Heart right ventricle (tissue), 16 donors: Measurements from ENCODE around the gene BFSP2. TPM values are rescaled to one million over a fixed set of nuclear protein-coding genes. Genes with fewer than 3 reads are reported as not detected.

ENCODE experiments used
- ATAC-seq, 8 donors: fragments of 200-7000 bp; cut with Tn5 transposase; one replicate each; pipeline ENCODE4 v1.9.1; 2020; ENCODE audit warnings: mild to moderate bottlenecking in 8 of 8, moderate library complexity in 8 of 8, moderate number of reproducible peaks in 1 of 8
- DNase-seq, 2 donors: peaks; one replicate each; pipeline ENCODE4 v3.0.0-alpha.2; 2020
- H3K27ac ChIP-seq, 10 donors: fragments of 200-600 bp; sonication (generic) in 2 of 10; one replicate each; pipeline versions ENCODE4 v1.5.0 to v1.8.0; 2020 to 2022; ENCODE audit warnings: mild to moderate bottlenecking in 3 of 10
- H3K27me3 ChIP-seq, 7 donors: fragments of 200-600 bp; one replicate each; pipeline ENCODE4 v1.8.0; 2021 to 2022; ENCODE audit warnings: mild to moderate bottlenecking in 2 of 7
- H3K36me3 ChIP-seq, 9 donors: fragments of 200-600 bp; sonication (generic) in 1 of 9; one replicate each; pipeline versions ENCODE4 v1.5.0 to v1.8.0; 2020 to 2022; ENCODE audit warnings: mild to moderate bottlenecking in 2 of 9
- H3K4me1 ChIP-seq, 9 donors: fragments of 200-600 bp; sonication (generic) in 1 of 9; one replicate each; pipeline versions ENCODE4 v1.5.0 to v1.8.0; 2020 to 2022; ENCODE audit warnings: mild to moderate bottlenecking in 4 of 9
- H3K4me3 ChIP-seq, 10 donors: fragments of 200-600 bp; sonication (generic) in 2 of 10; one replicate each; pipeline versions ENCODE4 v1.5.0 to v1.8.0; 2020 to 2022; ENCODE audit warnings: mild to moderate bottlenecking in 7 of 10, moderate library complexity in 2 of 10
- H3K9me3 ChIP-seq, 11 donors: fragments of 200-600 bp in 10 of 11; sonication (generic) in 2 of 11; one replicate each; pipeline versions ENCODE4 v1.5.0 to v1.8.0; 2013 to 2022; ENCODE audit warnings: mild to moderate bottlenecking in 2 of 11, control low read depth in 1 of 11, moderate library complexity in 1 of 11
- WGBS, 2 donors: extraction: QIAGEN DNeasy Blood & Tissue Kit; methylation state at CpG; one replicate each; pipeline ENCODE4 v1.1.7; 2013; ENCODE audit warnings: inconsistent platforms in 1 of 2; 5-methylcytosine and 5-hydroxymethylcytosine counted together
- intact Hi-C, 10 donors: fragments of 100-400 bp; cut with DNase I; formaldehyde crosslinking; loops; one replicate each; pipeline versions ENCODE4 v1.11.1 to v1.14.2; 2022
- polyA plus RNA-seq, 2 donors: library from polyadenylated mRNA; stranded (reverse); fragments of 200-250 nt; gene quantifications; one replicate each; pipeline ENCODE4 v1.2.3, GENCODE V29; 2013
- total RNA-seq, 10 donors: library from RNA; stranded (reverse); fragmentation: NEBNext Ultra II Directional in 3 of 10; extraction: Animal tissue kit (Norgen Biotek cat#: 25700) in 3 of 10; gene quantifications; one replicate each; pipeline versions ENCODE4 v1.2.1 to v1.2.4, GENCODE V29; 2021 to 2023
- TF ChIP-seq, protein P1 (sequence below), 9 donors: fragments of 200-600 bp; sonication (generic) in 2 of 9; IDR thresholded peaks; one replicate each; pipeline versions ENCODE4 v1.5.0 to v1.8.0; 2021 to 2022; ENCODE audit warnings: antibody characterized with exemption in 9 of 9, mild to moderate bottlenecking in 5 of 9, moderate library complexity in 1 of 9
- donor health status: Arrhythmogenic right ventricular cardiomyopathy.
- donor health status: ischemic (EF 13 %, LVEDD 7.1; RV severe dilation, severe dysfunction).
- donor health status: healthy with polysubstance abuse.
- donor health status: DM: no; HTN: yes; CAD: no.
- donor health status: DM: no; HTN: no; CAD: no.
- donor health status: ischemic (EF 25% LVEDD 6.9; RV normal size, moderate dysfunction).
- donor health status: ischemic (EF 25% LVEDD 5.7; RV mildly dilated, moderate dysfunction).
- donor health status: healthy.
- donor health status: DM: yes; HTN: yes; CAD: no.
- donor health status: Ischemic cardiomyopathy.
- donor health status: ischemic (EF 35%, LVEDD 5.7; RV mildly dilated, moderate dysfunction).
- donor health status: nonischemic (EF 11% LVEDD 7.7; RV severe dilation, severe dysfunction).
- donor health status: DM: yes; HTN: yes; CAD: no.
- donor health status: PGD.
- donor health status: ischemic (EF 29% LVEDD 5.4; RV normal size, mild dysfunction).
- donor health status: nonischemic (EF 23%, LVEDD 6.1; RV moderate dilation, normal function).

The BFSP2 gene
- total and polyA plus RNA-seq, 12 donors, result 0.17 TPM; not detected in 11

DNA sequence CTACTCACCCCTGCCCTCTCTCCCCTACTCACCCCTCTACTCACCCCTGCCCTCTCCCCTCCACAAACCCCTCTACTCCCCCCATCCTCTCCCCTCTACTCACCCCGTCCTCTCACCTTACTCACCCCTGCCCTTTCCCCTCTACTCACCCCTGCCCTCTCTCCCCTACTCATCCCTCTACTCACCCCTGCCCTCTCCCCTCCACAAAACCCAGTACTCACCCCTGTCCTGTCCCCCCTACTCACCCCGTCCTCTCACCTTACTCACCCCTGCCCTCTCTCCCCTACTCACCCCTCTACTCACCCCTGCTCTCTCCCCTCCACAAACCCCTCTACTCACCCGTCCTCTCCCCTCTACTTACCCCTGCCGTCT is 14.2 kb downstream of the BFSP2 start:
- Histone ChIP-seq H3K27ac (no peak overlapping the region), H3K27me3 (peaks cover 0 to 25% (median 14%) of the 10 kb centered on the region in 7 donors), H3K36me3 (no peaks in the 10 kb centered on the region), H3K9me3 (no peaks in the 10 kb centered on the region), H3K4me1 (peaks cover 0 to 13% (median 0%) of the 10 kb centered on the region in 9 donors), H3K4me3 (no peak overlapping the region)
- TF ChIP-seq, protein P1, sequence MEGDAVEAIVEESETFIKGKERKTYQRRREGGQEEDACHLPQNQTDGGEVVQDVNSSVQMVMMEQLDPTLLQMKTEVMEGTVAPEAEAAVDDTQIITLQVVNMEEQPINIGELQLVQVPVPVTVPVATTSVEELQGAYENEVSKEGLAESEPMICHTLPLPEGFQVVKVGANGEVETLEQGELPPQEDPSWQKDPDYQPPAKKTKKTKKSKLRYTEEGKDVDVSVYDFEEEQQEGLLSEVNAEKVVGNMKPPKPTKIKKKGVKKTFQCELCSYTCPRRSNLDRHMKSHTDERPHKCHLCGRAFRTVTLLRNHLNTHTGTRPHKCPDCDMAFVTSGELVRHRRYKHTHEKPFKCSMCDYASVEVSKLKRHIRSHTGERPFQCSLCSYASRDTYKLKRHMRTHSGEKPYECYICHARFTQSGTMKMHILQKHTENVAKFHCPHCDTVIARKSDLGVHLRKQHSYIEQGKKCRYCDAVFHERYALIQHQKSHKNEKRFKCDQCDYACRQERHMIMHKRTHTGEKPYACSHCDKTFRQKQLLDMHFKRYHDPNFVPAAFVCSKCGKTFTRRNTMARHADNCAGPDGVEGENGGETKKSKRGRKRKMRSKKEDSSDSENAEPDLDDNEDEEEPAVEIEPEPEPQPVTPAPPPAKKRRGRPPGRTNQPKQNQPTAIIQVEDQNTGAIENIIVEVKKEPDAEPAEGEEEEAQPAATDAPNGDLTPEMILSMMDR (IDR thresholded peaks at IDR 0.05), result no peak
- ATAC-seq (peak in 1 of 8 donors; percentile 18), DNase-seq (no peak)
- intact Hi-C loops, result no loop called here
- 88 to 94% methylated on average over 4 of the region's 4 CpGs for WGBS, 2 donors

DNA sequence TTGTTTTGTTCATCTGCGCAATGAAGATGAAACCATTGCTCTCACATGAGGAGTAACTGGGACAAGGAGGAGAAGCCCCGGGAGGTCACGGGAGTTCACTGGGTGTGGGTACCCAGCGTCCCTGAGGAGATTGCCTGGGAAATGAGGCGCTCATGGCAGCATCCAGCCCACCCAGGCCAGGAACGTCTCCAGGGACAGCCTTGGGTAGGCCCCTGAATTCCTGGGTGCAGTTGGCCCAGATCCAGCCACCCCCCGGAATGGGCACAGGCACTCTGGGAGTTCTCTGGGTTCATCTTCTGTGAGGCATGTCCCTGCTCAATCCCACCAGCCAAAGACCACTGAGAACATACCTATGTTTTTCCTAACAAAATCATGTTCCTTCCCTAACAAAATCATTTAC is 18.5 kb downstream of the BFSP2 start:
- no peak overlapping the region for H3K27ac ChIP-seq
- DNase-seq, result no peak
- no peak for ATAC-seq
- TF ChIP-seq, protein P1 (IDR thresholded peaks at IDR 0.05), result no peak
- peaks cover 0 to 5% (median 0%) of the 10 kb centered on the region in 9 donors for H3K4me1 ChIP-seq
- 83 to 92% methylated on average over 7 of the region's 7 CpGs for WGBS, 2 donors
- intact Hi-C loops, result no loop called here
- H3K36me3 ChIP-seq, result no peaks in the 10 kb centered on the region
- H3K27me3 ChIP-seq, result peaks cover 0 to 17% (median 9%) of the 10 kb centered on the region in 7 donors
- no peaks in the 10 kb centered on the region for H3K9me3 ChIP-seq
- H3K4me3 ChIP-seq, result no peak overlapping the region

DNA sequence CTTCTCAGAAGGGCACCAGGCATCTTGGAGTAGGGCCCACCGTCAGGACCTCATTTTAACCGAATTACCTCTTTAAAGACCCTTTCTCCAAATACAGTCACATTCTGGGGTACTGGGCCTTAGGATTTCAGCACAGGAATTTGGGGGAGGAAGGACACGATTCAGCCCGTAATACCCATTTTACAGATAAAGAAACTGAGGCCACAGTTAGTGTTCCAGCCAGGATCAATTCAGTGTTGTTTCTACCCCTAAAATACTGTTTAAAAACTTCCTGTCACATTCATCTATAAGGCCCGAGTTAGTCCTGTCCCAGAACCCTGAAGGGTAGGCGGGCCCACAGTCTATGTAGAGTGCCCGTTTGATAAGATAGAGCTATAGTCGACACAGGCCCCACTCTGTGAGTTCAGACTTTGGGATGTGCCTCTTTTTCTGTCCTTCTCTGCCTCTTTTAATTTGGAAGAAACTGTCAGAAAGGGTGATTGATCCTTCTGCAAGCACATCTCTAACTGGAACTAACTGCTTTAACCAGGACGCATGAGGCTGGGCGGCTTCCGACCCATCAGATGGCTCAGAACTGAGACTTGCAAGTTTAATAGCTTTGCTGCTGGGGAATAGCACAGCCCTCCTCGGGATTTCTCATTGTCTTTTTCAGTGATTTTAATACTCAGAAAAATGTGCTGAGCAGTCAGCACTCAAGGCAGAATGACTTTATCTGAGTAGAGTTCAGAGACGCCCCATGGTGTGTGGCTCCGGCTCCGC is 19.5 kb downstream of the BFSP2 start:
- intact Hi-C loops, result no loop called here
- DNase-seq (no peak), ATAC-seq (no peak)
- Histone ChIP-seq H3K27ac (no peak overlapping the region), H3K9me3 (no peaks in the 10 kb centered on the region), H3K27me3 (peaks cover 0 to 17% (median 9%) of the 10 kb centered on the region in 7 donors), H3K36me3 (no peaks in the 10 kb centered on the region), H3K4me3 (no peak overlapping the region), H3K4me1 (peaks cover 0 to 5% (median 0%) of the 10 kb centered on the region in 9 donors)
- TF ChIP-seq, protein P1 (IDR thresholded peaks at IDR 0.05), result no peak
- WGBS, 2 donors, result 86 to 92% methylated on average over 15 of the region's 15 CpGs

DNA sequence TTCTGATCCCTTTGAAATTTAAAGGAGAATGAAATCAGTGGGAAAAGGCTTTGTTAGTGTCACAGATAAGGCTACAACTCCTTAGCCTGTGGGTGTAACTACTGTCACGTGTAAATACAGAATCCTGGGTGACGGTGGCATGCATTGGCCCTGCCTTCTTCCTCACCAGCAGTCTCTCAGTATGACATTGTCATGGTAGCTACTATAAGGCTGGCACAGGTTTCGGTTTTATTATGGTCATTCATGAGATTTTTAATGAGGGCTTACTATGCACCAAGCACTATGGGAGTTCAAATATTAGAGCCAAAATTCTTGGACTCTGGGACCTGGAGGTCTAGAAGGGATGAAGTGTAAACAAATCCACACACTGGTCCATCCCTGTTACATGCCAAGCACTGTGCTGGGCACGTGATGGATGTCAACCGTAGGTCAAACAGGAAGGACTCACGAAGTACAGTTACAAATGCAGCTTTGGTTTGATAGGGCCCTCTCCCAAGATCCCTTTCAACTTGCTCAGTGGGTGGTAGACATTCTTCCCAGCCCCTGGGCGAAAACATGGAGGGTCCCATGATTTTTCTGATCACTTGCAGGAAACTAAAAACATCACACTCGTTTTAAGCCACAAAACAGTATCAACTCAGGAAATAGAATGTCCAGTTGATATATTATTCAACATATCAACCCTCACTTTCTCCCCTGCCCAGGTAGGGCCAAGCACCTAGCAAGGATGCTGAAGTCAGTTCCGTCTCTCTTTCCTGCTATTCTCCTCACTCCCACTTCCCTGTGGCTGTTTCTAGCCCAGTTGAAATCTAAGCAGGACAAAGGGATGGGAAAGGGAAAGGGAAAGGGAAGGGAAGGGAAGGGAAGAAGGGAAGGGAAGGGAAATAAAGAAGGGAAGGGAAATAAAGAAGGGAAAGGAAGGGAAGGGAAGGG is 25.3 kb downstream of the BFSP2 start:
- WGBS, 2 donors, result 76 to 77% methylated on average over 9 of the region's 9 CpGs

More for the DNA sequence above, 25.3 kb downstream of the BFSP2 start:
- Histone ChIP-seq H3K27me3 (peaks cover 0 to 31% (median 13%) of the 10 kb centered on the region in 7 donors), H3K4me3 (no peak overlapping the region), H3K36me3 (no peaks in the 10 kb centered on the region), H3K9me3 (no peaks in the 10 kb centered on the region), H3K27ac (no peak overlapping the region), H3K4me1 (peaks cover 0 to 5% (median 0%) of the 10 kb centered on the region in 9 donors)
- ATAC-seq, result no peak
- DNase-seq, result no peak
- intact Hi-C loops, result loop anchor here in 5 of 10 donors (5.0 kb wide), 3 partner anchors 383 to 698 kb away; no protein-coding TSS in a partner anchor
- TF ChIP-seq, protein P1 (IDR thresholded peaks at IDR 0.05), result no peak
